HepG2 (cell line): ENCODE measurements around the gene DQX1. TPM values are rescaled to one million over a fixed set of nuclear protein-coding genes. Genes with fewer than 3 reads are reported as not detected.
A peak's percentile ranks its signal among the peaks of the same experiment; 100 is the strongest.

ENCODE experiments used
- GABPB1 ChIP-seq: IDR thresholded peaks from 2 replicates; pipeline ENCODE4 v1.6.1; 2016; ENCODE audit warnings: mild to moderate bottlenecking, missing genetic modification reagents, moderate library complexity, missing compliant biosample characterization
- HMG20A ChIP-seq: IDR thresholded peaks from 2 replicates; pipeline ENCODE4 v1.6.1; 2016; ENCODE audit warnings: borderline replicate concordance
- HMGA1 ChIP-seq: sonication (generic); formaldehyde crosslinking; conservative IDR thresholded peaks from 2 replicates; pipeline ENCODE4 v1.4.0; 2020; ENCODE audit warnings: missing genetic modification reagents
- IKZF4 ChIP-seq: sonication (generic); formaldehyde crosslinking; IDR thresholded peaks from 2 replicates; pipeline ENCODE4 v1.5.1; 2020; ENCODE audit warnings: borderline replicate concordance, mild to moderate bottlenecking, low read depth, missing genetic modification reagents; ENCODE audit errors: not compliant biosample characterization
- MAZ ChIP-seq, 2 experiments: sonication (generic) in 1 of 2; formaldehyde crosslinking in 1 of 2; IDR thresholded peaks; 2 replicates each; pipeline versions ENCODE4 v1.5.0 to v1.6.1; 2012 to 2020; ENCODE audit warnings: low read depth in 2 of 2, mild to moderate bottlenecking in 2 of 2, borderline replicate concordance in 1 of 2, improper control_type of control experiment in 1 of 2, low read length in 1 of 2, missing genetic modification reagents in 1 of 2, moderate library complexity in 1 of 2
- NR1H2 ChIP-seq: sonication (generic); formaldehyde crosslinking; IDR thresholded peaks from 2 replicates; pipeline ENCODE4 v1.8.1; 2022; ENCODE audit warnings: low read depth, missing genetic modification reagents, borderline replicate concordance
- RBAK ChIP-seq: sonication (generic); formaldehyde crosslinking; IDR thresholded peaks from 2 replicates; pipeline ENCODE4 v1.5.1; 2020; ENCODE audit warnings: mild to moderate bottlenecking, missing genetic modification reagents
- SMARCE1 ChIP-seq: fragments of 450-650 bp; IDR thresholded peaks from 2 replicates; pipeline ENCODE4 v1.6.1; 2017; ENCODE audit warnings: borderline replicate concordance
- TARDBP ChIP-seq: sonication (generic); formaldehyde crosslinking; IDR thresholded peaks from 2 replicates; pipeline ENCODE4 v1.8.0; 2022; ENCODE audit warnings: mild to moderate bottlenecking, missing genetic modification reagents
- ZNF101 ChIP-seq: sonication (generic); formaldehyde crosslinking; IDR thresholded peaks from 2 replicates; pipeline ENCODE4 v1.4.0; 2020; ENCODE audit warnings: mild to moderate bottlenecking, low read depth, missing genetic modification reagents, borderline replicate concordance
- ZNF12 ChIP-seq: sonication (generic); formaldehyde crosslinking; IDR thresholded peaks from 2 replicates; pipeline ENCODE4 v1.5.0; 2020; ENCODE audit warnings: missing genetic modification reagents
- ZNF160 ChIP-seq: sonication (generic); formaldehyde crosslinking; IDR thresholded peaks from 2 replicates; pipeline ENCODE4 v1.8.0; 2022; ENCODE audit warnings: mild to moderate bottlenecking, inconsistent platforms, missing genetic modification reagents
- ZNF280D ChIP-seq: sonication (generic); formaldehyde crosslinking; IDR thresholded peaks from 2 replicates; pipeline ENCODE4 v1.5.1; 2020; ENCODE audit warnings: mild to moderate bottlenecking, missing genetic modification reagents
- ZNF460 ChIP-seq: sonication (generic); formaldehyde crosslinking; IDR thresholded peaks from 2 replicates; pipeline ENCODE4 v1.5.1; 2020; ENCODE audit warnings: missing genetic modification reagents, mild to moderate bottlenecking, borderline replicate concordance
- ZNF773 ChIP-seq: sonication (generic); formaldehyde crosslinking; IDR thresholded peaks from 2 replicates; pipeline ENCODE4 v1.4.0; 2020; ENCODE audit warnings: missing genetic modification reagents, borderline replicate concordance
- polyA plus RNA-seq, 8 experiments: library from polyadenylated mRNA; depleted of rRNA in 3 of 8; stranded (reverse) in 7 of 8; unstranded in 1 of 8; fragments of >200 nt; fragmentation: Illumina TruSeq in 4 of 8; extraction: Trizol in 4 of 8; gene quantifications; 2 replicates each; pipeline versions ENCODE4 v1.2.1 to v1.2.3, GENCODE V29; 2011 to 2016; ENCODE audit warnings: low read depth in 4 of 8, missing spikeins in 1 of 8, mixed read lengths in 1 of 8; ENCODE audit not compliant: insufficient read depth in 1 of 8
- total RNA-seq, 5 experiments: library from RNA; depleted of rRNA; stranded (reverse); fragments of >200 nt; fragmentation: Illumina TruSeq; extraction: Trizol; gene quantifications; 2 replicates each; pipeline ENCODE4 v1.2.3, GENCODE V29; 2016; ENCODE audit warnings: low read depth in 1 of 5
- TF ChIP-seq, protein P1 (sequence below): sonication (generic); formaldehyde crosslinking; IDR thresholded peaks from 2 replicates; pipeline ENCODE4 v1.5.1; 2020; ENCODE audit warnings: missing genetic modification reagents, mild to moderate bottlenecking, borderline replicate concordance
- TF ChIP-seq, protein P2 (sequence below): sonication (generic); formaldehyde crosslinking; IDR thresholded peaks from 2 replicates; pipeline ENCODE4 v1.8.0; 2022; ENCODE audit warnings: missing genetic modification reagents, low read depth, mild to moderate bottlenecking, borderline replicate concordance
- TF ChIP-seq, protein P3 (sequence below): sonication (generic); formaldehyde crosslinking; IDR thresholded peaks from 2 replicates; pipeline ENCODE4; 2020; ENCODE audit warnings: missing genetic modification reagents, mild to moderate bottlenecking, borderline replicate concordance

DQX1 gene
- total and polyA plus RNA-seq, 2 of the 13 experiments (the other 11 are each of a cell fraction or from before 2014, with no cell fraction given) = 27.6 to 89.8 TPM

DNA sequence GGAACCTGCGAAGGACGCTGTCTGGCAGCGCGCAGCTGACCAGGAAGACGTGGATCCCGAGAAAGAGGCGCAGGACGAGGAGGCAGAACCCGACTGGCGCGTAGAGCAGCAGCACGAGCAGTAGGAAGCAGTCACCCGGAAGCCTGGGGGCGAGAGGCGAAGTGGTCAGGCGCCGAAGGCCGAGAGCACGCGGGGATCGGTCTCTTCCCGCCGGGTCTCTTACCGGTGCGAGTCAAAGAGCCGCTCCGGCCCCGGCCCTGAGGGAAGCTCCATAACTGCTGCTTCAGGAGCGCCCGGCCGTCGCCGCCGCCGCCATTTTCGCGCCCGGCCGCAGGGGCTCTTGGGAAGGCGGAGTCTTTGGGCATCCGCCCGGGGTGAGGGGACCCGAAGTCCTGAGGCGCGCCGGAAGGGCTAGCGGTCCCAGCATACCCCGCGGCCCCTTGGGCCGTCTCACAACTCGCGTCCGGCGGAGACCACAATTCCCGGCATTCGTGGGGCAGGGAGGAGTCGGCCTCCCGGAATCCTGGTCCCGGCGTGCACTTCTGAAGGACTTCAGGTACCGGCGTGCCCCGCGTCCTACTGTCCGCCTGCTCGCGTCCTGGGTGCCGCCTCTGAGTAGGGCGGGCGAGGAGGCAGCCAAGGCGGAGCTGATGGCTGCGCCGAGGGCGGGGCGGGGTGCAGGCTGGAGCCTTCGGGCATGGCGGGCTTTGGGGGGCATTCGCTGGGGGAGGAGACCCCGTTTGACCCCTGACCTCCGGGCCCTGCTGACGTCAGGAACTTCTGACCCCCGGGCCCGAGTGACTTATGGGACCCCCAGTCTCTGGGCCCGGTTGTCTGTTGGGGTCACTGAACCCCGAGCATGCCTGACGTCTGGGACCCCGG, 3.6 kb upstream of the DQX1 start, which contains the start of the genes AUP1 and HTRA2 (continued):
- peak; percentile 50 for TF ChIP-seq ZNF280D (CRISPR knock-in tag)
- TF ChIP-seq RBAK = 0 out of 2 replicates have a peak, but pooled peaks have one; percentile 23
- TF ChIP-seq ZNF12 (CRISPR knock-in tag) = no peak
- no peak for TF ChIP-seq ZNF773
- no peak for TF ChIP-seq SMARCE1
- peak; percentile 91; the same call in 1 of the 2 replicates for TF ChIP-seq ZNF101
- peak; percentile 98 for TF ChIP-seq TARDBP (CRISPR knock-in tag)
- TF ChIP-seq ZNF160 (CRISPR knock-in tag) = peak; percentile 18; the same call in 1 of the 2 replicates
- TF ChIP-seq, protein P1, sequence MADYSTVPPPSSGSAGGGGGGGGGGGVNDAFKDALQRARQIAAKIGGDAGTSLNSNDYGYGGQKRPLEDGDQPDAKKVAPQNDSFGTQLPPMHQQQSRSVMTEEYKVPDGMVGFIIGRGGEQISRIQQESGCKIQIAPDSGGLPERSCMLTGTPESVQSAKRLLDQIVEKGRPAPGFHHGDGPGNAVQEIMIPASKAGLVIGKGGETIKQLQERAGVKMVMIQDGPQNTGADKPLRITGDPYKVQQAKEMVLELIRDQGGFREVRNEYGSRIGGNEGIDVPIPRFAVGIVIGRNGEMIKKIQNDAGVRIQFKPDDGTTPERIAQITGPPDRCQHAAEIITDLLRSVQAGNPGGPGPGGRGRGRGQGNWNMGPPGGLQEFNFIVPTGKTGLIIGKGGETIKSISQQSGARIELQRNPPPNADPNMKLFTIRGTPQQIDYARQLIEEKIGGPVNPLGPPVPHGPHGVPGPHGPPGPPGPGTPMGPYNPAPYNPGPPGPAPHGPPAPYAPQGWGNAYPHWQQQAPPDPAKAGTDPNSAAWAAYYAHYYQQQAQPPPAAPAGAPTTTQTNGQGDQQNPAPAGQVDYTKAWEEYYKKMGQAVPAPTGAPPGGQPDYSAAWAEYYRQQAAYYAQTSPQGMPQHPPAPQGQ (CRISPR knock-in tag) = no peak
- peak; percentile 89 for TF ChIP-seq MAZ (IDR thresholded peaks at IDR 0.05; ENCODE audit: borderline replicate concordance, low read depth, low read length)
- TF ChIP-seq MAZ (CRISPR knock-in tag; IDR thresholded peaks at IDR 0.05; ENCODE audit: low read depth) = peak; percentile 97
- peak; percentile 64 for TF ChIP-seq IKZF4 (CRISPR knock-in tag)
- no peak for TF ChIP-seq HMGA1 (CRISPR knock-in tag)
- TF ChIP-seq, protein P2, sequence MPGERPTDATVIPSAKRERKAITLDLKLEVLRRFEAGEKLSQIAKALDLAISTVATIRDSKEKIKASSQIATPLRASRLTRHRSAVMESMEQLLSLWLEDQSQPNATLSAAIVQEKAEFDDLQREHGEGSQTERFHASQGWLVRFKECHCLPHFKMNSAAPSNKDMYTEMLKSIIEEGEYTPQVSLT (CRISPR knock-in tag) = peak; percentile 84; the same call in 1 of the 2 replicates
- TF ChIP-seq HMG20A (CRISPR knock-in tag) = no peak
- no peak; the same call in 1 of the 2 replicates for TF ChIP-seq NR1H2
- TF ChIP-seq, protein P3, sequence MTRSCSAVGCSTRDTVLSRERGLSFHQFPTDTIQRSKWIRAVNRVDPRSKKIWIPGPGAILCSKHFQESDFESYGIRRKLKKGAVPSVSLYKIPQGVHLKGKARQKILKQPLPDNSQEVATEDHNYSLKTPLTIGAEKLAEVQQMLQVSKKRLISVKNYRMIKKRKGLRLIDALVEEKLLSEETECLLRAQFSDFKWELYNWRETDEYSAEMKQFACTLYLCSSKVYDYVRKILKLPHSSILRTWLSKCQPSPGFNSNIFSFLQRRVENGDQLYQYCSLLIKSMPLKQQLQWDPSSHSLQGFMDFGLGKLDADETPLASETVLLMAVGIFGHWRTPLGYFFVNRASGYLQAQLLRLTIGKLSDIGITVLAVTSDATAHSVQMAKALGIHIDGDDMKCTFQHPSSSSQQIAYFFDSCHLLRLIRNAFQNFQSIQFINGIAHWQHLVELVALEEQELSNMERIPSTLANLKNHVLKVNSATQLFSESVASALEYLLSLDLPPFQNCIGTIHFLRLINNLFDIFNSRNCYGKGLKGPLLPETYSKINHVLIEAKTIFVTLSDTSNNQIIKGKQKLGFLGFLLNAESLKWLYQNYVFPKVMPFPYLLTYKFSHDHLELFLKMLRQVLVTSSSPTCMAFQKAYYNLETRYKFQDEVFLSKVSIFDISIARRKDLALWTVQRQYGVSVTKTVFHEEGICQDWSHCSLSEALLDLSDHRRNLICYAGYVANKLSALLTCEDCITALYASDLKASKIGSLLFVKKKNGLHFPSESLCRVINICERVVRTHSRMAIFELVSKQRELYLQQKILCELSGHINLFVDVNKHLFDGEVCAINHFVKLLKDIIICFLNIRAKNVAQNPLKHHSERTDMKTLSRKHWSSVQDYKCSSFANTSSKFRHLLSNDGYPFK (CRISPR knock-in tag) = peak; percentile 86; the same call in 1 of the 2 replicates
- TF ChIP-seq GABPB1 = peak; percentile 97
- peak; percentile 38; the same call in 1 of the 2 replicates for TF ChIP-seq ZNF460 (CRISPR knock-in tag)
